Measurements from ENCODE around the gene C11orf52. TPM values are rescaled to one million over a fixed set of nuclear protein-coding genes. Genes with fewer than 3 reads are reported as not detected.
A peak's percentile ranks its signal among the peaks of the same experiment; 100 is the strongest.

Gene C11orf52
- total RNA-seq, 1 donor from 2014 or later = 0.26 TPM

DNA sequence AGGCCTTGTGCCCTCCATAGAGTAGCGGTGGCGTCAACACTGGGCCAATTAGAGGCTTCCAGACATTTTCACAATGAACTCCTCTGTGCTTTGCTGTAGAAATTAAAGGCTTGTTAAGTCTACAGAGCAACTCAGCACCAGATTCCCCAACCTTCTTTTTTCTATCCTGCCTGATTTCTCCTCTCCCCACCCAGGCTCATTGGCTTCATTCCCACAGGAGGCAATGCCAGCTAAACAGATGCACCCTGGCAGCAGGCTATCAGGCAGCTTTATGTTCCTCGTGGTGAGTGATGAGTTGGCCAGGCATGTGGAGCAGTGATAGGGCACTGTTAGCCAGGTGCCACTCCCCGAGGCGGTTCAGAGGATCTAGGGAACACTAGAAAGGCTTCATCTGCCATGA, 23.2 kb downstream of the C11orf52 start:
- no peak for TF ChIP-seq CTCF (IDR thresholded peaks at IDR 0.05; ENCODE audit: insufficient read depth, low read length, severe bottlenecking)
- Histone ChIP-seq H3K4me3 (ENCODE audit: low read depth, low read length) (no peak overlapping the region), H3K36me3 (ENCODE audit: control insufficient read depth, insufficient read depth, low read length) (no peaks in the 10 kb centered on the region), H3K27me3 (ENCODE audit: control insufficient read depth, insufficient read depth, low read length) (no peaks in the 10 kb centered on the region)
- FAIRE-seq (no peak), DNase-seq (ENCODE audit: low read depth) (peak; percentile 64)

GRCh38 chr11:111942829-111943228, 24.1 kb downstream of the C11orf52 start:
- FAIRE-seq (no peak), DNase-seq (ENCODE audit: low read depth) (peak; percentile 69)
- Histone ChIP-seq H3K27me3 (ENCODE audit: control insufficient read depth, insufficient read depth, low read length) (no peaks in the 10 kb centered on the region), H3K36me3 (ENCODE audit: control insufficient read depth, insufficient read depth, low read length) (no peaks in the 10 kb centered on the region), H3K4me3 (ENCODE audit: low read depth, low read length) (no peak overlapping the region)
- TF ChIP-seq CTCF (IDR thresholded peaks at IDR 0.05; ENCODE audit: insufficient read depth, low read length, severe bottlenecking) = no peak

DNA sequence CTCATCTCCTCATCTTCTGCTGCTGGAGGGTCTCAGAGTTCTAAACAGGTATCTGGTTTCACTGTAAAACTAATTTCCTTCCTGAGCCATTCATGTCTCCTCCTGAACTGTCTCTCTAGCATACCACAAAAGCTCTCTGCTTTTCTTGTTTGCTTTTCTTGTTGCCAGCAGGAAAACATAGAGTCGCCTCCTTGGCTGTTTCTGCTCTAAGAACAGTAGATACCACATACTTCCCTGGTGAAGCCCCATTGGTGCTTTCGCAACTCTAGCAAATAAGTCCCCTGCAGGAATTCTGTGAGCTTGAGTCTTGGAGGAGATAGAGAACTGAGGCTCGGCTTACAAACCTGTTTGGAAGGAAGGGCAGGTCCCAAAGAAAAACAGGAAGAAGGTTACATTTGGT, 25.4 kb downstream of the C11orf52 start:
- FAIRE-seq = no peak
- no peak for TF ChIP-seq CTCF (IDR thresholded peaks at IDR 0.05; ENCODE audit: insufficient read depth, low read length, severe bottlenecking)
- peak; percentile 73 for DNase-seq (ENCODE audit: low read depth)
- H3K27me3 ChIP-seq (ENCODE audit: control insufficient read depth, insufficient read depth, low read length) = no peaks in the 10 kb centered on the region
- no peaks in the 10 kb centered on the region for H3K36me3 ChIP-seq (ENCODE audit: control insufficient read depth, insufficient read depth, low read length)
- H3K4me3 ChIP-seq (ENCODE audit: low read depth, low read length) = no peak overlapping the region

- Histone ChIP-seq H3K36me3 (ENCODE audit: control insufficient read depth, insufficient read depth, low read length) (no peaks in the 10 kb centered on the region), H3K27me3 (ENCODE audit: control insufficient read depth, insufficient read depth, low read length) (no peaks in the 10 kb centered on the region), H3K4me3 (ENCODE audit: low read depth, low read length) (no peak overlapping the region)
- DNase-seq (ENCODE audit: low read depth) (peak; percentile 96), FAIRE-seq (no peak)
- no peak for TF ChIP-seq CTCF (IDR thresholded peaks at IDR 0.05; ENCODE audit: insufficient read depth, low read length, severe bottlenecking)
Measured at GRCh38 chr11:111944651-111945051, 25.9 kb downstream of the C11orf52 start.

GRCh38 chr11:111945198-111945597, 26.5 kb downstream of the C11orf52 start:
- DNase-seq (ENCODE audit: low read depth) (no peak), FAIRE-seq (no peak)
- no peak for TF ChIP-seq CTCF (IDR thresholded peaks at IDR 0.05; ENCODE audit: insufficient read depth, low read length, severe bottlenecking)
- Histone ChIP-seq H3K36me3 (ENCODE audit: control insufficient read depth, insufficient read depth, low read length) (no peaks in the 10 kb centered on the region), H3K27me3 (ENCODE audit: control insufficient read depth, insufficient read depth, low read length) (no peaks in the 10 kb centered on the region), H3K4me3 (ENCODE audit: low read depth, low read length) (no peak overlapping the region)

DNA sequence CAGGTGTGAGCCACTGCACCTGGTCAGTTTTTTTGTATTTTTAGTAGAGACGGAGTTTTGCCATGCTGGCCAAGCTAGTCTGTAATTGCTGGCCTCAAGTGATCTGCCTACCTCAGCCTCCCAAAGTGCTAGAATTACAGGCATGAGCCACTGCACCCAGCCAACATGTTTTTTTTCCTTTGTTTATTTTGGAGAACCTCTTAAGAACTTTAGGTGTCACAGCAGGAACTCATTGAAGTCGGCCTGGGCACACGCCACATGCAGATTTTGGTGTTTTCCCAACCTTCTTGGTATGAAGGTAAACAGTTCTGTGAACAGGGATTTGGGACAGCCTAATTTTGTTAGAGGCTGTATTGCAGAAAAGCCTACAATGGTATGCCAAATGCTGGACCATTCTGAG, 27.8 kb downstream of the C11orf52 start:
- no peak for FAIRE-seq
- Histone ChIP-seq H3K27me3 (ENCODE audit: control insufficient read depth, insufficient read depth, low read length) (no peaks in the 10 kb centered on the region), H3K36me3 (ENCODE audit: control insufficient read depth, insufficient read depth, low read length) (no peaks in the 10 kb centered on the region), H3K4me3 (ENCODE audit: low read depth, low read length) (no peak overlapping the region)
- DNase-seq (ENCODE audit: low read depth) = no peak
- no peak for TF ChIP-seq CTCF (IDR thresholded peaks at IDR 0.05; ENCODE audit: insufficient read depth, low read length, severe bottlenecking)

All from bronchial epithelial cell (primary cell).